ENCODE measurements around the gene CD93.

- TF ChIP-seq CTCF (IDR thresholded peaks at IDR 0.05; ENCODE audit: control extremely low read depth in 1 of 3, insufficient read depth in 1 of 3, low read depth in 1 of 3, low read length in 3 of 3), result no peak
- no peak for TF ChIP-seq YY1 (IDR thresholded peaks at IDR 0.05; ENCODE audit: low read depth, low read length)
- no peak for TF ChIP-seq ZNF274 (IDR thresholded peaks at IDR 0.05; ENCODE audit: borderline replicate concordance, extremely low read depth, low read length)
- no peak for TF ChIP-seq TAF1 (IDR thresholded peaks at IDR 0.05; ENCODE audit: low read depth, low read length)
Observed at GRCh38 chr20:23052904-23053303, 33.2 kb downstream of the CD93 start.

Data from H1 (cell line).